SK-N-SH (cell line): Measurements from ENCODE around the gene DCP1B.

Experiments used
- CTCF ChIP-seq: fragments of 200-600 bp; sonication (generic); IDR thresholded peaks from 2 replicates; pipeline ENCODE4 v1.6.1; 2017; ENCODE audit warnings: antibody characterized with exemption, mild to moderate bottlenecking, moderate library complexity
- EP300 ChIP-seq, 2 experiments: IDR thresholded peaks; 2 replicates each; pipeline versions ENCODE4 v1.4.0 to v1.6.1; 2012; ENCODE audit warnings: borderline replicate concordance in 1 of 2, low read depth in 1 of 2, low read length in 1 of 2
- FOSL2 ChIP-seq: IDR thresholded peaks from 2 replicates; pipeline ENCODE4 v1.4.0; 2012; ENCODE audit warnings: low read depth, mild to moderate bottlenecking, moderate library complexity, borderline replicate concordance
- JUND ChIP-seq: IDR thresholded peaks from 2 replicates; pipeline ENCODE4 v1.4.0; 2012
- POLR2AphosphoS5 ChIP-seq: IDR thresholded peaks from 2 replicates; pipeline ENCODE4 v1.6.1; 2012; ENCODE audit warnings: low read depth, low read length
- RAD21 ChIP-seq: IDR thresholded peaks from 2 replicates; pipeline ENCODE4 v1.6.1; 2012; ENCODE audit warnings: mild to moderate bottlenecking, low read length
- RXRA ChIP-seq: IDR thresholded peaks from 2 replicates; pipeline ENCODE4 v1.4.0; 2012; ENCODE audit warnings: low read depth, mild to moderate bottlenecking, borderline replicate concordance
- SIN3A ChIP-seq: IDR thresholded peaks from 2 replicates; pipeline ENCODE4 v1.6.1; 2012; ENCODE audit warnings: low read depth, mild to moderate bottlenecking, low read length, moderate library complexity, borderline replicate concordance
- TAF1 ChIP-seq: IDR thresholded peaks from 2 replicates; pipeline ENCODE4 v1.6.1; 2012; ENCODE audit warnings: low read depth, mild to moderate bottlenecking, low read length, moderate library complexity, borderline replicate concordance
- TCF12 ChIP-seq: IDR thresholded peaks from 2 replicates; pipeline ENCODE4 v1.4.0; 2012
- TEAD4 ChIP-seq: IDR thresholded peaks from 2 replicates; pipeline ENCODE4 v1.4.0; 2012; ENCODE audit warnings: mild to moderate bottlenecking, borderline replicate concordance; ENCODE audit not compliant: insufficient read depth
- USF1 ChIP-seq: IDR thresholded peaks from 2 replicates; pipeline ENCODE4 v1.4.0; 2012; ENCODE audit warnings: low read depth, borderline replicate concordance

- no peak for TF ChIP-seq SIN3A
- TF ChIP-seq CTCF, result no peak
- no peak for TF ChIP-seq TEAD4
- TF ChIP-seq RXRA, result no peak
- TF ChIP-seq EP300 (IDR thresholded peaks at IDR 0.05; ENCODE audit: borderline replicate concordance in 1 of 2, low read depth in 1 of 2, low read length in 1 of 2), result no peak
- TF ChIP-seq POLR2AphosphoS5, result no peak
- TF ChIP-seq JUND, result no peak
- TF ChIP-seq FOSL2, result no peak
- TF ChIP-seq TAF1, result no peak
- TF ChIP-seq USF1, result no peak
- TF ChIP-seq RAD21, result no peak
- TF ChIP-seq TCF12, result no peak
These were observed 31.4 kb downstream of the DCP1B start for GRCh38 chr12:1972856-1973317.
